ENCODE results near the gene GRIK1. TPM values are rescaled to one million over a fixed set of nuclear protein-coding genes. Genes with fewer than 3 reads are reported as not detected.

Gene GRIK1
- not detected in 2 replicates for total RNA-seq

DNA sequence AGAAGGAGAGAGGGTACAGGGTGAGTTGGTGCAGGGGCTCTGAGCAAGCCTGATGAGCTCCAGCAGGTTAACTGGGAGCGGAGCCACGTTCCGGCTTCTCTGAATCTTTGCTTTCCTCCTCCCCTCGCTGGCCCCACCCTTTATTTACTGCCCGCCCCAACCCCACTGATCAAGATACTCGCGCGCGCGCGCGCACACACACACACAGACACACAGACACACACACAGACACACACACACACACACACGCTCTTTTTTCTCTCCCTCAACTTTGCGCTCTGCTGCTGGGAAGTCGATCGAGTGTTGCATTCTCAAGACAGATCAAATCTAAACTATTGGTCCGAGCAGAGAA lies at the start of gene GRIK1:
GRIK1 (minus strand) TSS at position 73 of the 352 bp plus-strand sequence.

Other genes starting within 250 kb of the GRIK1 start
- gene CLDN17, start 226.8 kb upstream of the GRIK1 start, total RNA-seq: not detected in 2 replicates

All from pericardium fibroblast (primary cell).